Mesenchymal stem cell (in vitro differentiated cells and primary cell): Measurements from ENCODE around the gene ARHGEF17.

ENCODE experiments used
- DNase-seq: peaks from one replicate; pipeline ENCODE4 v3.0.0-alpha.2; 2013
- H2AFZ ChIP-seq: one replicate; pipeline ENCODE4 v1.6.1; 2013; ENCODE audit warnings: low read depth, mild to moderate bottlenecking, control low read depth, inconsistent platforms, low read length, moderate library complexity
- H2AK5ac ChIP-seq: 2 replicates; pipeline ENCODE4 v1.6.1; 2013; ENCODE audit warnings: low read length, moderate library complexity, mild to moderate bottlenecking, inconsistent platforms; ENCODE audit not compliant: severe bottlenecking
- H2BK120ac ChIP-seq: one replicate; pipeline ENCODE4 v1.6.1; 2013; ENCODE audit warnings: low read depth, mild to moderate bottlenecking, inconsistent platforms, low read length, moderate library complexity
- H2BK12ac ChIP-seq, 2 experiments: one replicate each; pipeline ENCODE4 v1.6.1; 2013; ENCODE audit warnings: inconsistent platforms in 2 of 2, low read length in 2 of 2, mild to moderate bottlenecking in 2 of 2, moderate library complexity in 2 of 2, control low read depth in 1 of 2
- H2BK15ac ChIP-seq: one replicate; pipeline ENCODE4 v1.6.1; 2013; ENCODE audit warnings: mild to moderate bottlenecking, low read depth, inconsistent platforms; ENCODE audit not compliant: poor library complexity, severe bottlenecking
- H2BK5ac ChIP-seq: 2 replicates; pipeline ENCODE4 v1.6.1; 2013; ENCODE audit warnings: low read depth, mild to moderate bottlenecking, low read length, control low read depth, inconsistent platforms; ENCODE audit not compliant: poor library complexity, severe bottlenecking
- H3K14ac ChIP-seq, 2 experiments: one replicate each; pipeline ENCODE4 v1.6.1; 2013; ENCODE audit warnings: inconsistent platforms in 2 of 2, low read length in 2 of 2, control low read depth in 1 of 2, mild to moderate bottlenecking in 1 of 2, moderate library complexity in 1 of 2
- H3K18ac ChIP-seq, 2 experiments: one replicate each; pipeline ENCODE4 v1.6.1; 2013; ENCODE audit warnings: inconsistent platforms in 2 of 2, low read length in 2 of 2, control low read depth in 1 of 2, low read depth in 1 of 2, mild to moderate bottlenecking in 1 of 2
- H3K23ac ChIP-seq, 2 experiments: one replicate each; pipeline ENCODE4 v1.6.1; 2013; ENCODE audit warnings: inconsistent platforms in 2 of 2, low read length in 2 of 2, mild to moderate bottlenecking in 2 of 2, moderate library complexity in 2 of 2, control low read depth in 1 of 2
- H3K27ac ChIP-seq: 2 replicates; pipeline ENCODE4 v1.5.1; 2013; ENCODE audit warnings: mild to moderate bottlenecking, moderate library complexity, low read length, control low read depth, inconsistent platforms; ENCODE audit not compliant: poor library complexity, severe bottlenecking
- H3K27me3 ChIP-seq, 2 experiments: 2 replicates each; pipeline versions ENCODE4 v1.6.1 to v1.7.0; 2013; ENCODE audit warnings: low read length in 2 of 2, mild to moderate bottlenecking in 2 of 2, moderate library complexity in 2 of 2, control low read depth in 1 of 2, inconsistent platforms in 1 of 2; ENCODE audit not compliant: control insufficient read depth in 1 of 2, insufficient read depth in 1 of 2
- H3K36me3 ChIP-seq, 2 experiments: 2 replicates each; pipeline versions ENCODE4 v1.6.1 to v1.7.0; 2013; ENCODE audit warnings: low read length in 2 of 2, control low read depth in 1 of 2, inconsistent platforms in 1 of 2, low read depth in 1 of 2, mild to moderate bottlenecking in 1 of 2; ENCODE audit not compliant: insufficient read depth in 2 of 2, control insufficient read depth in 1 of 2
- H3K4ac ChIP-seq, 2 experiments: one replicate each; pipeline ENCODE4 v1.6.1; 2013; ENCODE audit warnings: inconsistent platforms in 2 of 2, low read length in 2 of 2, mild to moderate bottlenecking in 2 of 2, moderate library complexity in 2 of 2, control low read depth in 1 of 2, low read depth in 1 of 2
- H3K4me1 ChIP-seq: 2 replicates; pipeline ENCODE4 v1.6.1; 2013; ENCODE audit warnings: low read depth, low read length, control low read depth; ENCODE audit not compliant: control insufficient read depth, insufficient read depth
- H3K4me2 ChIP-seq: 2 replicates; pipeline ENCODE4 v1.6.1; 2013; ENCODE audit warnings: low read length, mild to moderate bottlenecking, inconsistent platforms; ENCODE audit not compliant: poor library complexity, severe bottlenecking
- H3K4me3 ChIP-seq, 2 experiments: 2 replicates each; pipeline versions ENCODE4 v1.5.1 to v1.7.0; 2013; ENCODE audit warnings: low read length in 2 of 2, mild to moderate bottlenecking in 2 of 2, control low read depth in 1 of 2, low read depth in 1 of 2; ENCODE audit not compliant: insufficient read depth in 1 of 2
- H3K79me1 ChIP-seq: replicated peaks from 2 replicates; pipeline ENCODE4 v1.6.1; 2013; ENCODE audit warnings: mild to moderate bottlenecking, control low read depth, low read length, inconsistent platforms; ENCODE audit not compliant: poor library complexity, severe bottlenecking
- H3K9ac ChIP-seq: 2 replicates; pipeline ENCODE4 v1.7.0; 2013; ENCODE audit warnings: mild to moderate bottlenecking, low read length, moderate library complexity
- H3K9me3 ChIP-seq: 2 replicates; pipeline ENCODE4 v1.7.0; 2013; ENCODE audit warnings: mild to moderate bottlenecking, low read length; ENCODE audit not compliant: control insufficient read depth
- H4K8ac ChIP-seq: one replicate; pipeline ENCODE4 v1.6.1; 2013; ENCODE audit warnings: inconsistent platforms, mild to moderate bottlenecking, low read length, moderate library complexity
- H4K91ac ChIP-seq: one replicate; pipeline ENCODE4 v1.6.1; 2013; ENCODE audit warnings: mild to moderate bottlenecking, low read length, inconsistent platforms
- WGBS: methylation state at CpG from one replicate; pipeline ENCODE4 v1.1.7; 2013; ENCODE audit warnings: mixed read lengths; 5-methylcytosine and 5-hydroxymethylcytosine counted together

Gene ARHGEF17

GRCh38 chr11:73295996-73296318, 12.1 kb upstream of the ARHGEF17 start:
- Histone ChIP-seq H3K9ac (peak overlapping the region; percentile 45), H2AFZ (no peak overlapping the region), H3K36me3 (peaks cover 5 to 8% of the 10 kb centered on the region in 2 experiments), H3K4ac (no peak overlapping the region), H3K27me3 (no peaks in the 10 kb centered on the region), H3K4me2 (no peak overlapping the region), H4K8ac (no peak overlapping the region), H2AK5ac (no peak overlapping the region), H3K79me1 (no peaks in the 10 kb centered on the region), H2BK15ac (no peak overlapping the region), H3K14ac (no peak overlapping the region), H3K4me1 (peaks cover 31% of the 10 kb centered on the region), H2BK12ac (no peak overlapping the region), H3K23ac (no peak overlapping the region), H2BK120ac (no peak overlapping the region), H2BK5ac (no peak overlapping the region), H3K18ac (no peak overlapping the region), H3K4me3 (no peak overlapping the region), H4K91ac (no peak overlapping the region), H3K27ac (no peak overlapping the region), H3K9me3 (no peaks in the 10 kb centered on the region)
- 100% methylated on average over 1 of the region's 3 CpGs for WGBS
- DNase-seq = no peak

GRCh38 chr11:73296501-73297230, 11.4 kb upstream of the ARHGEF17 start:
- H4K8ac ChIP-seq = peak overlapping the region; percentile 13
- H3K18ac ChIP-seq = no peak overlapping the region

GRCh38 chr11:73297231-73297590, 10.9 kb upstream of the ARHGEF17 start:
- no peak overlapping the region for H3K9ac ChIP-seq
- H2AK5ac ChIP-seq = no peak overlapping the region
- H2BK120ac ChIP-seq = no peak overlapping the region
- H3K14ac ChIP-seq = no peak overlapping the region
- no peaks in the 10 kb centered on the region for H3K9me3 ChIP-seq
- H3K18ac ChIP-seq = no peak overlapping the region
- WGBS = 95% methylated on average over 18 of the region's 18 CpGs
- H3K36me3 ChIP-seq = peaks cover 5 to 8% of the 10 kb centered on the region in 2 experiments
- H2BK5ac ChIP-seq = no peak overlapping the region
- H3K4me2 ChIP-seq = no peak overlapping the region
- no peaks in the 10 kb centered on the region for H3K27me3 ChIP-seq
- peak overlapping the region in 1 of 2 experiments; percentile 17 for H3K4ac ChIP-seq
- DNase-seq = no peak
- peak overlapping the region; percentile 72 for H4K91ac ChIP-seq
- no peak overlapping the region for H2BK12ac ChIP-seq
- H3K23ac ChIP-seq = no peak overlapping the region
- H2BK15ac ChIP-seq = peak overlapping the region; percentile 83
- H3K79me1 ChIP-seq = no peaks in the 10 kb centered on the region
- H2AFZ ChIP-seq = no peak overlapping the region
- peaks cover 28% of the 10 kb centered on the region for H3K4me1 ChIP-seq
- no peak overlapping the region for H3K27ac ChIP-seq
- peak overlapping the region; percentile 13 for H4K8ac ChIP-seq
- H3K4me3 ChIP-seq = peak overlapping the region in 1 of 2 experiments; percentile 18

More at GRCh38 chr11:73296501-73297230, 11.4 kb upstream of the ARHGEF17 start:
- Histone ChIP-seq H2BK15ac (peak overlapping the region; percentile 83), H3K9ac (no peak overlapping the region), H3K4ac (peak overlapping the region in 1 of 2 experiments; percentile 17), H2AFZ (no peak overlapping the region), H3K79me1 (no peaks in the 10 kb centered on the region), H3K9me3 (no peaks in the 10 kb centered on the region), H3K27ac (no peak overlapping the region), H3K4me3 (peak overlapping the region in 1 of 2 experiments; percentile 18), H2BK5ac (no peak overlapping the region), H4K91ac (peak overlapping the region; percentile 72), H3K4me1 (peaks cover 31% of the 10 kb centered on the region), H2BK12ac (peak overlapping the region in 1 of 2 experiments; percentile 6), H3K27me3 (no peaks in the 10 kb centered on the region), H3K23ac (no peak overlapping the region), H2BK120ac (no peak overlapping the region), H3K4me2 (no peak overlapping the region), H3K14ac (peak overlapping the region in 1 of 2 experiments; percentile 49), H2AK5ac (peak overlapping the region; percentile 43), H3K36me3 (peaks cover 5 to 8% of the 10 kb centered on the region in 2 experiments)
- WGBS = 93% methylated on average over 35 of the region's 35 CpGs
- DNase-seq = no peak

- Histone ChIP-seq H2BK15ac (no peak overlapping the region), H2BK120ac (no peak overlapping the region), H3K4me3 (no peak overlapping the region), H2AFZ (no peak overlapping the region), H3K14ac (no peak overlapping the region), H3K4ac (no peak overlapping the region), H2BK12ac (no peak overlapping the region), H3K9ac (no peak overlapping the region), H3K4me2 (no peak overlapping the region), H4K8ac (no peak overlapping the region), H3K27me3 (no peaks in the 10 kb centered on the region), H3K27ac (no peak overlapping the region), H3K18ac (no peak overlapping the region), H3K4me1 (peaks cover 23% of the 10 kb centered on the region), H3K36me3 (peaks cover 5 to 8% of the 10 kb centered on the region in 2 experiments), H3K79me1 (no peaks in the 10 kb centered on the region), H2BK5ac (no peak overlapping the region), H4K91ac (no peak overlapping the region), H3K9me3 (no peaks in the 10 kb centered on the region), H3K23ac (no peak overlapping the region), H2AK5ac (no peak overlapping the region)
- 89% methylated on average over 3 of the region's 3 CpGs for WGBS
- no peak for DNase-seq
Observed at GRCh38 chr11:73297702-73298101, 10.4 kb upstream of the ARHGEF17 start.
